ENCODE results near the gene RLBP1.

Gene RLBP1

GRCh38 chr15:89225588-89225987 is 4.2 kb upstream of the RLBP1 start:
- DNase-seq (ENCODE audit: low read depth): no peak
- no peak overlapping the region for H3K4me3 ChIP-seq (ENCODE audit: low read depth, low read length)
- no peak for TF ChIP-seq MAX (IDR thresholded peaks at IDR 0.05; ENCODE audit: low read depth, low read length)

- DNase-seq (ENCODE audit: low read depth): no peak
- TF ChIP-seq MAX (IDR thresholded peaks at IDR 0.05; ENCODE audit: low read depth, low read length) (no peak), POLR2A (IDR thresholded peaks at IDR 0.05; ENCODE audit: extremely low read depth, insufficient read length) (no peak), CTCF (IDR thresholded peaks at IDR 0.05; ENCODE audit: low read depth, low read length) (no peak), MYC (IDR thresholded peaks at IDR 0.05; ENCODE audit: low read depth, low read length) (no peak)
- H3K4me3 ChIP-seq (ENCODE audit: low read depth, low read length): no peak overlapping the region
These were observed 2.8 kb downstream of the RLBP1 start for GRCh38 chr15:89218531-89218930.

GRCh38 chr15:89217686-89218376 is 3.5 kb downstream of the RLBP1 start:
- TF ChIP-seq MYC (IDR thresholded peaks at IDR 0.05; ENCODE audit: low read depth, low read length): no peak
- TF ChIP-seq CTCF (IDR thresholded peaks at IDR 0.05; ENCODE audit: low read depth, low read length): no peak
- no peak for TF ChIP-seq MAX (IDR thresholded peaks at IDR 0.05; ENCODE audit: low read depth, low read length)
- TF ChIP-seq POLR2A (IDR thresholded peaks at IDR 0.05; ENCODE audit: extremely low read depth, insufficient read length): no peak
- no peak overlapping the region for H3K4me3 ChIP-seq (ENCODE audit: low read depth, low read length)
- no peak for DNase-seq (ENCODE audit: low read depth)

GRCh38 chr15:89217031-89217430 is 4.3 kb downstream of the RLBP1 start:
- no peak for DNase-seq (ENCODE audit: low read depth)
- no peak overlapping the region for H3K4me3 ChIP-seq (ENCODE audit: low read depth, low read length)
- TF ChIP-seq POLR2A (IDR thresholded peaks at IDR 0.05; ENCODE audit: extremely low read depth, insufficient read length): no peak
- TF ChIP-seq MYC (IDR thresholded peaks at IDR 0.05; ENCODE audit: low read depth, low read length): no peak
- TF ChIP-seq MAX (IDR thresholded peaks at IDR 0.05; ENCODE audit: low read depth, low read length): no peak

GRCh38 chr15:89215627-89216026 is 5.8 kb downstream of the RLBP1 start:
- H3K4me3 ChIP-seq (ENCODE audit: low read depth, low read length): no peak overlapping the region
- TF ChIP-seq MAX (IDR thresholded peaks at IDR 0.05; ENCODE audit: low read depth, low read length) (no peak), CTCF (IDR thresholded peaks at IDR 0.05; ENCODE audit: low read depth, low read length) (no peak), MYC (IDR thresholded peaks at IDR 0.05; ENCODE audit: low read depth, low read length) (no peak), POLR2A (IDR thresholded peaks at IDR 0.05; ENCODE audit: extremely low read depth, insufficient read length) (no peak)
- DNase-seq (ENCODE audit: low read depth): no peak

- DNase-seq (ENCODE audit: low read depth): peak; percentile 17
- no peak overlapping the region for H3K4me3 ChIP-seq (ENCODE audit: low read depth, low read length)
- no peak for TF ChIP-seq POLR2A (IDR thresholded peaks at IDR 0.05; ENCODE audit: extremely low read depth, insufficient read length)
- TF ChIP-seq MAX (IDR thresholded peaks at IDR 0.05; ENCODE audit: low read depth, low read length): no peak
- no peak for TF ChIP-seq MYC (IDR thresholded peaks at IDR 0.05; ENCODE audit: low read depth, low read length)
- TF ChIP-seq CTCF (IDR thresholded peaks at IDR 0.05; ENCODE audit: low read depth, low read length): no peak
These were observed 9.7 kb downstream of the RLBP1 start for GRCh38 chr15:89211678-89212170.
